Skeletal muscle satellite cell (primary cell): ENCODE measurements around the gene KCND2.
A peak's percentile ranks its signal among the peaks of the same experiment; 100 is the strongest.

Experiments used
- H3K27me3 ChIP-seq: 2 replicates; pipeline ENCODE4 v1.7.0; 2013; ENCODE audit warnings: low read length; ENCODE audit not compliant: control insufficient read depth, insufficient read depth
- H3K36me3 ChIP-seq: 2 replicates; pipeline ENCODE4 v1.7.0; 2013; ENCODE audit warnings: mild to moderate bottlenecking, control low read depth, low read length; ENCODE audit not compliant: insufficient read depth
- H3K4me1 ChIP-seq: 2 replicates; pipeline ENCODE4 v1.7.0; 2013; ENCODE audit warnings: low read length; ENCODE audit not compliant: control insufficient read depth, insufficient read depth
- H3K4me2 ChIP-seq: 2 replicates; pipeline ENCODE4 v1.7.0; 2013; ENCODE audit warnings: mild to moderate bottlenecking, low read length
- H3K4me3 ChIP-seq: 2 replicates; pipeline ENCODE4 v1.7.0; 2013; ENCODE audit warnings: low read length
- H3K9ac ChIP-seq: 2 replicates; pipeline ENCODE4 v1.7.0; 2013; ENCODE audit warnings: mild to moderate bottlenecking, low read depth, low read length, moderate library complexity
- H3K9me3 ChIP-seq: replicated peaks from 2 replicates; pipeline ENCODE4 v1.7.0; 2013; ENCODE audit warnings: mild to moderate bottlenecking, control low read depth, low read length

Gene KCND2

GRCh38 chr7:120273476-120273975, 551 bp downstream of the KCND2 start:
- H3K36me3 ChIP-seq = no peaks in the 10 kb centered on the region
- peaks cover 3% of the 10 kb centered on the region for H3K4me1 ChIP-seq
- peak overlapping the region; percentile 47 for H3K9ac ChIP-seq
- H3K4me2 ChIP-seq = peak overlapping the region; percentile 99
- H3K9me3 ChIP-seq = no peaks in the 10 kb centered on the region
- peak overlapping the region; percentile 73 for H3K4me3 ChIP-seq
- no peaks in the 10 kb centered on the region for H3K27me3 ChIP-seq

GRCh38 chr7:120274482-120274881, 1.5 kb downstream of the KCND2 start:
- Histone ChIP-seq H3K27me3 (no peaks in the 10 kb centered on the region), H3K9ac (no peak overlapping the region), H3K4me2 (no peak overlapping the region), H3K36me3 (no peaks in the 10 kb centered on the region), H3K4me3 (no peak overlapping the region), H3K4me1 (peaks cover 3% of the 10 kb centered on the region), H3K9me3 (no peaks in the 10 kb centered on the region)

- Histone ChIP-seq H3K9ac (no peak overlapping the region), H3K36me3 (no peaks in the 10 kb centered on the region), H3K27me3 (no peaks in the 10 kb centered on the region), H3K4me1 (peaks cover 3% of the 10 kb centered on the region), H3K9me3 (no peaks in the 10 kb centered on the region), H3K4me2 (no peak overlapping the region), H3K4me3 (no peak overlapping the region)
These were observed 1.9 kb downstream of the KCND2 start for GRCh38 chr7:120274899-120275298.

GRCh38 chr7:120276720-120277119, 3.7 kb downstream of the KCND2 start:
- H3K9me3 ChIP-seq = no peaks in the 10 kb centered on the region
- H3K4me1 ChIP-seq = peaks cover 3% of the 10 kb centered on the region
- H3K4me3 ChIP-seq = no peak overlapping the region
- H3K27me3 ChIP-seq = no peaks in the 10 kb centered on the region
- no peak overlapping the region for H3K4me2 ChIP-seq
- H3K9ac ChIP-seq = no peak overlapping the region
- H3K36me3 ChIP-seq = no peaks in the 10 kb centered on the region

GRCh38 chr7:120278773-120279172, 5.8 kb downstream of the KCND2 start:
- Histone ChIP-seq H3K4me3 (no peak overlapping the region), H3K36me3 (no peaks in the 10 kb centered on the region), H3K4me1 (peaks cover 1% of the 10 kb centered on the region), H3K9ac (no peak overlapping the region), H3K27me3 (no peaks in the 10 kb centered on the region), H3K9me3 (no peaks in the 10 kb centered on the region), H3K4me2 (no peak overlapping the region)

- H3K4me1 ChIP-seq = no peaks in the 10 kb centered on the region
- no peak overlapping the region for H3K4me2 ChIP-seq
- H3K4me3 ChIP-seq = no peak overlapping the region
- no peak overlapping the region for H3K9ac ChIP-seq
- H3K9me3 ChIP-seq = no peaks in the 10 kb centered on the region
- no peaks in the 10 kb centered on the region for H3K27me3 ChIP-seq
- no peaks in the 10 kb centered on the region for H3K36me3 ChIP-seq
These were observed 7.8 kb downstream of the KCND2 start for GRCh38 chr7:120280743-120281142.

- Histone ChIP-seq H3K4me2 (no peak overlapping the region), H3K4me3 (no peak overlapping the region), H3K4me1 (no peaks in the 10 kb centered on the region), H3K9me3 (no peaks in the 10 kb centered on the region), H3K9ac (no peak overlapping the region), H3K27me3 (no peaks in the 10 kb centered on the region), H3K36me3 (no peaks in the 10 kb centered on the region)
These were observed 20.1 kb downstream of the KCND2 start for GRCh38 chr7:120293027-120293426.

GRCh38 chr7:120302190-120302589, 29.2 kb downstream of the KCND2 start:
- no peaks in the 10 kb centered on the region for H3K27me3 ChIP-seq
- H3K9ac ChIP-seq = no peak overlapping the region
- H3K36me3 ChIP-seq = no peaks in the 10 kb centered on the region
- no peak overlapping the region for H3K4me2 ChIP-seq
- H3K4me1 ChIP-seq = no peaks in the 10 kb centered on the region
- no peaks in the 10 kb centered on the region for H3K9me3 ChIP-seq
- no peak overlapping the region for H3K4me3 ChIP-seq

- no peak overlapping the region for H3K4me3 ChIP-seq
- H3K9me3 ChIP-seq = no peaks in the 10 kb centered on the region
- H3K4me1 ChIP-seq = no peaks in the 10 kb centered on the region
- no peak overlapping the region for H3K9ac ChIP-seq
- no peaks in the 10 kb centered on the region for H3K36me3 ChIP-seq
- H3K4me2 ChIP-seq = no peak overlapping the region
- H3K27me3 ChIP-seq = no peaks in the 10 kb centered on the region
These were observed 30.1 kb downstream of the KCND2 start for GRCh38 chr7:120303105-120303504.

GRCh38 chr7:120304674-120305073, 31.7 kb downstream of the KCND2 start:
- no peak overlapping the region for H3K4me3 ChIP-seq
- H3K4me1 ChIP-seq = no peaks in the 10 kb centered on the region
- no peak overlapping the region for H3K9ac ChIP-seq
- H3K9me3 ChIP-seq = no peaks in the 10 kb centered on the region
- H3K4me2 ChIP-seq = no peak overlapping the region
- H3K27me3 ChIP-seq = no peaks in the 10 kb centered on the region
- no peaks in the 10 kb centered on the region for H3K36me3 ChIP-seq

GRCh38 chr7:120307991-120308545, 35.1 kb downstream of the KCND2 start:
- Histone ChIP-seq H3K9me3 (no peaks in the 10 kb centered on the region), H3K4me3 (no peak overlapping the region), H3K4me1 (no peaks in the 10 kb centered on the region), H3K4me2 (no peak overlapping the region), H3K27me3 (no peaks in the 10 kb centered on the region), H3K36me3 (no peaks in the 10 kb centered on the region), H3K9ac (no peak overlapping the region)

- no peaks in the 10 kb centered on the region for H3K27me3 ChIP-seq
- no peak overlapping the region for H3K4me2 ChIP-seq
- H3K9me3 ChIP-seq = no peaks in the 10 kb centered on the region
- H3K9ac ChIP-seq = no peak overlapping the region
- no peak overlapping the region for H3K4me3 ChIP-seq
- H3K36me3 ChIP-seq = no peaks in the 10 kb centered on the region
- no peaks in the 10 kb centered on the region for H3K4me1 ChIP-seq
These were observed 38.2 kb downstream of the KCND2 start for GRCh38 chr7:120311028-120311788.
